ENCODE results near the gene ADAMTSL4. TPM values are rescaled to one million over a fixed set of nuclear protein-coding genes. Genes with fewer than 3 reads are reported as not detected.

ADAMTSL4 gene
- total and polyA plus RNA-seq, 4 donors, result 8.8 to 98.0 (median 72.4) TPM

DNA sequence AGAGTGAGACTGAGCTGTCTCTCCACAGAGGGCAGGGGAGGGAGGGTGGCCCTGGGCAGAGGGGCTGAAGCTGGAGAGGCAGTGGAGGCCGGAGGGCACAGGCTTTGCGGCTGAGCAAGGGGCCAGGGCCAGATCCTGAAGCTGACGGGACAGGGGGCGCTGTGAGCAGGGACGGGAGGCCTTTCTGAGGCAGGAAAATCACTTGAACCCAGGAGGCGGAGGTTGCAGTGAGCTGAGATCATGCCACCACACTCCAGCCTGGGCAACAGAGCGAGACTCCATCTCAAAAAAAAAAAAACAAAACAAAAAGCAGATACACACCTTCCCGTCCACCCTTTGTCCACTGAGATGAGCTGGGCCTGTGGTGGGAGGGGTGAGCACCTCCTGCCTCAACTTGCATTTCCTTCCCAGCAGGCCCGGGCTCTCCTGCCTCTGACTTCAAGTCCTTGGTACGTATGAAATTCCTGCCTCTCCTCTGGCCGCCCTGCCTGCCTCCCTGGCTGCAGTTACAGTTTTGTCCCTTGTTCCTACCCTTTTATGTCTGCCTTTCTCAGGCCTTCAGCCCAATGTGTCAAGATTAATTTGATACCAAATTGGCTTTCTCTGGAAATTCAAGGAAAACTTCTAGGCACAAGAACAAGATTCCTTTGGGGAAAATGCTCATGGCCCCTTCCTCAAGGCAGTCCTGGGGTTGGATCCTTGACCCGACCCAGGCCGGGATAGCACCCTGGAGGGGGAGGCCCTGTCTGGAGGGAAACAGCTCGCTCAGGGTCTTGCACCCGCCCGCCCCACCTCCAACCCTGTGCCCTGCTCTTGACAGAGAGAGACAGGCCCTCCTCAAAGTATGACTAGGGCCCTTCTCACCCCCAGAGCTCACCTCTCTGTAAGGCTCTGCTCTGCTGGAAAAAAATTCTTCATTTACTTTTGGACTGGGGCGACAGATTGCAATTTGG, 11.2 kb upstream of the ADAMTSL4 start:
- ATAC-seq (ENCODE audit: low FRiP score) (peak; percentile 68), DNase-seq (peak; percentile 77 to 90)
- Histone ChIP-seq H3K4me3 (ENCODE audit: low read length in 2 of 2) (no peak overlapping the region), H3K4me1 (ENCODE audit: control insufficient read depth in 1 of 2, insufficient read depth in 2 of 2, low read length in 2 of 2) (peaks cover 0 to 4% of the 10 kb centered on the region in 2 donors), H3K9me3 (ENCODE audit: control insufficient read depth, low read length) (no peaks in the 10 kb centered on the region), H3K36me3 (ENCODE audit: control insufficient read depth in 1 of 2, insufficient read depth in 2 of 2, low read length in 1 of 2) (no peaks in the 10 kb centered on the region), H3K27me3 (ENCODE audit: control insufficient read depth in 1 of 2, insufficient read depth in 2 of 2, low read length in 1 of 2) (no peaks in the 10 kb centered on the region), H3K27ac (ENCODE audit: low read depth in 1 of 2, low read length in 2 of 2) (peak overlapping the region; percentile 88 to 94)
- intact Hi-C loops (cut with DNase I), result no loop called here
- 14 to 23% methylated on average over 17 of the region's 17 CpGs for WGBS, 2 donors

DNA sequence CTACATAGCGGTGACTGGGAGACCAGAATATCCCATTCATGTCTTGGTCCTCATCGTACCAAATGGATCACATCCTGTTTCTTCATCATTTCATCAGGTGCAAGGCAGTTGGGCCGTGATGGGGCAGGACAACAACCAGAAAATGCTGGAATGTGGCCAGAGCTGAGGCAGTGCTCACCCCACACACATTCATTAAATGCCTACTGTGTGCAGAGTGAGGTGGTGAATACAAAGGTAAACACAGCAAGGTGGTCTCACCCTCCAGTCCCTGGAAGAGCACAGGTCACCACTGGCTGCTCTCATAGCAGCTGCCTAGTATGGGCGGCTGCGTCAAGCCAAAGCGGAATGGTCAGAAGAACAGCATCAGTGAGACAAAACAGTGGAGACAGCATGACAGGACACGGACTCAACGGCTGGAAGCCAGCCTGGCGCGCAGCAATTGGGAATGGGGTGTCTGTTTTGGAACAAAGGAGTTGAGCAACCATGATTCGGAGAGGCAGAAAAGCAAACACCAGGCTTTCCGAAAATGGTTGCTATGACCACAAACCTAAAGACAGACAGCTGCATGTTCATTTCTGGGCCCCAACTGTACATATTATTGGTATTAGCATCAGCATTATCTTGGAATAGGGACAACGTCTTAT, 5.6 kb upstream of the ADAMTSL4 start:
- ATAC-seq (ENCODE audit: low FRiP score) (peak; percentile 64), DNase-seq (peak; percentile 57 to 83)
- intact Hi-C loops (cut with DNase I), result no loop called here
- H3K4me3 ChIP-seq (ENCODE audit: low read length in 2 of 2), result no peak overlapping the region
- 60 to 62% methylated on average over 13 of the region's 13 CpGs for WGBS, 2 donors
- H3K27ac ChIP-seq (ENCODE audit: low read depth in 1 of 2, low read length in 2 of 2), result no peak overlapping the region
- H3K9me3 ChIP-seq (ENCODE audit: control insufficient read depth, low read length), result no peaks in the 10 kb centered on the region
- H3K4me1 ChIP-seq (ENCODE audit: control insufficient read depth in 1 of 2, insufficient read depth in 2 of 2, low read length in 2 of 2), result no peaks in the 10 kb centered on the region
- no peaks in the 10 kb centered on the region for H3K27me3 ChIP-seq (ENCODE audit: control insufficient read depth in 1 of 2, insufficient read depth in 2 of 2, low read length in 1 of 2)
- H3K36me3 ChIP-seq (ENCODE audit: control insufficient read depth in 1 of 2, insufficient read depth in 2 of 2, low read length in 1 of 2), result no peaks in the 10 kb centered on the region

DNA sequence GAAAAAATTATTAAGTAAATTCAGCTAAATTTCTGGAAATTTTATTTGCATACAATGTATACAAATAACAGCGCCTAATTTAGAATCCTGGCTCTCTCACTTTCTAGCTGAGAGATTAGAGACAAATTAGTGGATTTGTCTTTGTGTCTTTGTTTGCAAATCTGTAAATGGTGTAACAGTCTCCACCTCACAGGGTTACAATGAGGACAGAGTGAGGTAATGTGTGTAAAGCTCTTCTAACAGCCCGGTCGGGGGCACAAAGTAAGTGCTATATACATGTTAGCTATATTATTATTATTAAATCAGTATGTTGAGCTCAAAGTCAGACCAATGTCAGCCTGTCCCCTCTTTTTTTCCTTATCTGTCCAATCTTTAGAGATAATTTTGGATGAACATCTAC, 5.0 kb upstream of the ADAMTSL4 start:
- Histone ChIP-seq H3K27me3 (ENCODE audit: control insufficient read depth in 1 of 2, insufficient read depth in 2 of 2, low read length in 1 of 2) (no peaks in the 10 kb centered on the region), H3K4me1 (ENCODE audit: control insufficient read depth in 1 of 2, insufficient read depth in 2 of 2, low read length in 2 of 2) (no peaks in the 10 kb centered on the region), H3K27ac (ENCODE audit: low read depth in 1 of 2, low read length in 2 of 2) (no peak overlapping the region), H3K36me3 (ENCODE audit: control insufficient read depth in 1 of 2, insufficient read depth in 2 of 2, low read length in 1 of 2) (no peaks in the 10 kb centered on the region), H3K4me3 (ENCODE audit: low read length in 2 of 2) (no peak overlapping the region), H3K9me3 (ENCODE audit: control insufficient read depth, low read length) (no peaks in the 10 kb centered on the region)
- peak; percentile 64 for ATAC-seq (ENCODE audit: low FRiP score)
- intact Hi-C loops (cut with DNase I), result no loop called here
- WGBS, 2 donors, result 45 to 50% methylated on average over 3 of the region's 3 CpGs
- DNase-seq, result peak in 1 of 2 donors; percentile 3

DNA sequence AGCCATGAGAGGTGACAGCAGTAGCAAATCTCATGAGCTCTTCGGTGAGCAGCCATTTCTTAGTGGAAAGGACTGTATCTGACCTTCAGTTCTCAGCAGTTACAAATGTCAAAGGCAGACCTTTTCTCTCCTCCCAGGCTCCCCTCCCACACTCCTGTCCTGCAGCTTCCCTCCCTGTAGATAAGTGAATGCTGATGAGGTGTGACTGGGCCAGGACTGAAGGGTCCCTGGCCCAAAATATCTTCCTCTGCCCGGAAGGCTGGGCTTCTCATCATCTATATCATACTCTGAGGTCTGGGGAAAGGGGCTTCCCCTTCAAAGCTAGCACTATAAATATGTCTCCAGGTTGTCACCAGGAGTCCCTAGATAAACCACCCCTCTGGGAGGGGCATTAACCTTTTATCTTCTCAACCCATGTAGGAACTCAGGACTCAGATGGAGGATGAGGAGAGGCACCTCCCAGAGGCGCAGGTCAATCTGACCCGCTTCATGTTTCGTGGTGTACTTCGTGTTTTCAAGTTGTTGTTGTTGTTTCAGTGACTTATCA, 3.6 kb upstream of the ADAMTSL4 start:
- Histone ChIP-seq H3K9me3 (ENCODE audit: control insufficient read depth, low read length) (no peaks in the 10 kb centered on the region), H3K4me1 (ENCODE audit: control insufficient read depth in 1 of 2, insufficient read depth in 2 of 2, low read length in 2 of 2) (no peaks in the 10 kb centered on the region), H3K27me3 (ENCODE audit: control insufficient read depth in 1 of 2, insufficient read depth in 2 of 2, low read length in 1 of 2) (no peaks in the 10 kb centered on the region), H3K36me3 (ENCODE audit: control insufficient read depth in 1 of 2, insufficient read depth in 2 of 2, low read length in 1 of 2) (no peaks in the 10 kb centered on the region), H3K4me3 (ENCODE audit: low read length in 2 of 2) (no peak overlapping the region), H3K27ac (ENCODE audit: low read depth in 1 of 2, low read length in 2 of 2) (no peak overlapping the region)
- intact Hi-C loops (cut with DNase I), result no loop called here
- no peak for ATAC-seq (ENCODE audit: low FRiP score)
- DNase-seq, result peak; percentile 6 to 28
- WGBS, 2 donors, result 85 to 93% methylated on average over 6 of the region's 6 CpGs

DNA sequence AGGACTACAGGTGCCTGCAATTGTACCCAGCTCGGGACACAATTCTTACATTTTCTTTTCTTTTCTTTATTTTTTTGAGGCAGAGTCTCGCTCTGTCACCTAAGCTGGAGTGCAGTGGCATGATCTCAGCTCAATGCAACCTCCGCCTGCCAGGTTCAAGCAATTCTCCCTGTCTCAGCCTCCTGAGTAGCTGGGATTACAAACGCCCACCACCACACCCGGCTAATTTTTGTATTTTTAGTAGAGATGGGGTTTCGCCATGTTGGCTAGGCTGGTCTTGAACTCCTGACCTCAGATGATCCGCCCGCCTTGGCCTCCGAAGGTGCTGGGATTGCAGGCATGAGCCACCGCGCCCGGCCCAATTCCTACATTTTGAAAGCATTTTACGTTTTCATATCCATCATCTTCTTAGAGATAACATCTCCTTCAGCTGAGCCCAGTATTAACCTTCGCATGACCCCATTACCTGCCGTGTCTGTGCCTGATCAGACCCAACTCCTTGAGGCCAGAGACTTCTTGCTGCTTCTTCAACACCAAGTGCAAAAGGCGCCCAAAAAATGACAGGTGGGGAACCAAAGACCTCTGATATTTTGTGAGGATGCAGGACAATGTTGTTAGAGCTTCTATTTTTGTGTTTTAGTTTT, 2.8 kb upstream of the ADAMTSL4 start:
- intact Hi-C loops (cut with DNase I), result no loop called here
- Histone ChIP-seq H3K4me1 (ENCODE audit: control insufficient read depth in 1 of 2, insufficient read depth in 2 of 2, low read length in 2 of 2) (no peaks in the 10 kb centered on the region), H3K27me3 (ENCODE audit: control insufficient read depth in 1 of 2, insufficient read depth in 2 of 2, low read length in 1 of 2) (no peaks in the 10 kb centered on the region), H3K27ac (ENCODE audit: low read depth in 1 of 2, low read length in 2 of 2) (no peak overlapping the region), H3K9me3 (ENCODE audit: control insufficient read depth, low read length) (no peaks in the 10 kb centered on the region), H3K4me3 (ENCODE audit: low read length in 2 of 2) (no peak overlapping the region), H3K36me3 (ENCODE audit: control insufficient read depth in 1 of 2, insufficient read depth in 2 of 2, low read length in 1 of 2) (no peaks in the 10 kb centered on the region)
- DNase-seq (peak in 1 of 2 donors; percentile 50), ATAC-seq (ENCODE audit: low FRiP score) (no peak)
- 90 to 91% methylated on average over 16 of the region's 16 CpGs for WGBS, 2 donors

DNA sequence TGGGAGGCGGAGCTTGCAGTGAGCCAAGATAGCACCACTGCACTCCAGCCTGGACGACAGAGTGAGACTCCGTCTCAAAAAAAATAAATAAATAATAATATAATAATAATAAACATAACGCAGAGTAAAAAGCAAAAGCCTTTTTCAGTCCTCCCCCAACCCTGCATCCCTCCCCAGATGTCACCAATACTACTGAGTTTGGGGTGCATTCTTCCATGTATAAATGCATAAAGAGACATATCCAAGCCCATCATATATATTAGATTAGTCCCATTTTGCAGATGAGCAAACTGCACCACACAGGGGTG, 930 bp upstream of the ADAMTSL4 start:
- no peaks in the 10 kb centered on the region for H3K27me3 ChIP-seq (ENCODE audit: control insufficient read depth in 1 of 2, insufficient read depth in 2 of 2, low read length in 1 of 2)
- WGBS, 2 donors, result 26 to 27% methylated on average over 4 of the region's 4 CpGs
- ATAC-seq (ENCODE audit: low FRiP score) (no peak), DNase-seq (no peak)
- peaks cover 0 to 3% of the 10 kb centered on the region in 2 donors for H3K4me1 ChIP-seq (ENCODE audit: control insufficient read depth in 1 of 2, insufficient read depth in 2 of 2, low read length in 2 of 2)
- H3K36me3 ChIP-seq (ENCODE audit: control insufficient read depth in 1 of 2, insufficient read depth in 2 of 2, low read length in 1 of 2), result no peaks in the 10 kb centered on the region
- intact Hi-C loops (cut with DNase I), result no loop called here
- no peaks in the 10 kb centered on the region for H3K9me3 ChIP-seq (ENCODE audit: control insufficient read depth, low read length)
- peak overlapping the region in 1 of 2 donors; percentile 61 for H3K27ac ChIP-seq (ENCODE audit: low read depth in 1 of 2, low read length in 2 of 2)
- peak overlapping the region in 1 of 2 donors; percentile 27 for H3K4me3 ChIP-seq (ENCODE audit: low read length in 2 of 2)

DNA sequence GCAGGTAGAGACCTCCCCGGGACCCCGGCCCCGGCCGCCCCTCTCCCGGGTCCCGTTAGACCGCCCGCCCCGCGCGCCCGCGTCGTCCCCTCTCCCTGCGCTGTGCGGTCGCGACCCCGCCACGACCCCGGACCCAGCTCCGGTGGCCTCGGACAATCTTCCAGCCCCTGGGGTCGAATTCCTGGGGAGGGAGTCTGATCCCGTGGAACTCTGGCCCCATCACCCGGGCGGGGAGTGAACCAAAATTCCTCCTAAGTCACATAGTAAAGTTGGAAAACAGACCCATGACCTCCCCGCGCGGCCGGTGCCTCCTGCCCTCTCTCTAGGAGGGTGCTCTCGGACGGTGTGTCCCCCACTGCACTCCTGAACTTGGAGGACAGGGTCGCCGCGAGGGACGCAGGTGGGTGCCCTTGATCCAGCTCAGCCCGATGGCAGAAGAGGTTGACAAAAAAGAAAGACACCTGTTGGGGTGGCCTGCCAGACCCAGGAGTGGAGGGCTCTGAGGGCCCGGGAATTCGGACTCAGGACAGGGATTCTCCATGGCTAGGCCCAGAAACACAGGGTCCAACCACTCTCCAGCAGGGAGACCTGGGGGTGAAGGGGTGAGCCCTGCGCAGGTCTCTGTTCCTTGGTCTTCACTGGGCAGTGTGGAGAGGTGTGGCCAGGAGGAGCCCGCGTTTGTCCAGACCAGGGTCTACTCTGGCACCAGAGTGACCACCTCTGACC, 451 bp downstream of the ADAMTSL4 start:
- no peaks in the 10 kb centered on the region for H3K9me3 ChIP-seq (ENCODE audit: control insufficient read depth, low read length)
- ATAC-seq (ENCODE audit: low FRiP score), result peak; percentile 9
- peak overlapping the region; percentile 27 to 46 for H3K4me3 ChIP-seq (ENCODE audit: low read length in 2 of 2)
- H3K4me1 ChIP-seq (ENCODE audit: control insufficient read depth in 1 of 2, insufficient read depth in 2 of 2, low read length in 2 of 2), result peaks cover 0 to 3% of the 10 kb centered on the region in 2 donors
- 2 to 4% methylated on average over 32 to 43 of the region's 43 CpGs for WGBS, 2 donors
- peak overlapping the region; percentile 46 to 88 for H3K27ac ChIP-seq (ENCODE audit: low read depth in 1 of 2, low read length in 2 of 2)
- DNase-seq, result peak in 1 of 2 donors; percentile 87
- intact Hi-C loops (cut with DNase I), result no loop called here
- no peaks in the 10 kb centered on the region for H3K36me3 ChIP-seq (ENCODE audit: control insufficient read depth in 1 of 2, insufficient read depth in 2 of 2, low read length in 1 of 2)
- H3K27me3 ChIP-seq (ENCODE audit: control insufficient read depth in 1 of 2, insufficient read depth in 2 of 2, low read length in 1 of 2), result no peaks in the 10 kb centered on the region

All from aorta (tissue), 5 donors.